C4-2B (cell line): ENCODE measurements around the gene PRKG1.
"Not testable (repeated sequence)": the region's sequence is repeated elsewhere in the genome, so short reads cannot be mapped to it uniquely, and the experiment has no call there.

Experiments
- H3K27ac ChIP-seq: fragments of 450-650 bp; 2 replicates; pipeline ENCODE4 v1.5.1; 2017
- ZFX ChIP-seq: fragments of 450-650 bp; IDR thresholded peaks from 2 replicates; pipeline ENCODE4 v1.6.1; 2017
- TF ChIP-seq, protein P1 (sequence below): fragments of 450-650 bp; conservative IDR thresholded peaks from 2 replicates; pipeline ENCODE4 v1.5.1; 2017; ENCODE audit warnings: mild to moderate bottlenecking

Gene PRKG1

DNA sequence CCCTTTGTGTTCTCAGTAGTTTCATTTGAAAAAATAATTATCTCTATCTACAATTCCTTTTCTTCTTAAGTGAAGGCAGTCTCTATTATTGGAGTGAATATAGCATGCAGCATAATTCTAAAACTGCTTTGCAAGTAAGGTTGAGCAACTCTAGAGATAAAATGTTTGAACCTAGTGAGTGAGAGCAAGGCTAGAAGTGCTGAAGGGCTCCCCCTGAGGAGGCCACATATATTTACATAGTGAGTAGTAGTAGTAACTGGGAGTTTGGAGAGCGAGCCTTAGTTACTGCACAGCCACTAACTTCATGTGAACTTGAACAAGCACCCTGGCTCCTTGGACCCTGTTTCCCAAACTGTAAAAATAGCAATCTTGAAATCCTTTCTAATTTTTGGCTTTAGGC lies 1098.3 kb downstream of the PRKG1 start:
- H3K27ac ChIP-seq, result no peak overlapping the region
- TF ChIP-seq, protein P1, sequence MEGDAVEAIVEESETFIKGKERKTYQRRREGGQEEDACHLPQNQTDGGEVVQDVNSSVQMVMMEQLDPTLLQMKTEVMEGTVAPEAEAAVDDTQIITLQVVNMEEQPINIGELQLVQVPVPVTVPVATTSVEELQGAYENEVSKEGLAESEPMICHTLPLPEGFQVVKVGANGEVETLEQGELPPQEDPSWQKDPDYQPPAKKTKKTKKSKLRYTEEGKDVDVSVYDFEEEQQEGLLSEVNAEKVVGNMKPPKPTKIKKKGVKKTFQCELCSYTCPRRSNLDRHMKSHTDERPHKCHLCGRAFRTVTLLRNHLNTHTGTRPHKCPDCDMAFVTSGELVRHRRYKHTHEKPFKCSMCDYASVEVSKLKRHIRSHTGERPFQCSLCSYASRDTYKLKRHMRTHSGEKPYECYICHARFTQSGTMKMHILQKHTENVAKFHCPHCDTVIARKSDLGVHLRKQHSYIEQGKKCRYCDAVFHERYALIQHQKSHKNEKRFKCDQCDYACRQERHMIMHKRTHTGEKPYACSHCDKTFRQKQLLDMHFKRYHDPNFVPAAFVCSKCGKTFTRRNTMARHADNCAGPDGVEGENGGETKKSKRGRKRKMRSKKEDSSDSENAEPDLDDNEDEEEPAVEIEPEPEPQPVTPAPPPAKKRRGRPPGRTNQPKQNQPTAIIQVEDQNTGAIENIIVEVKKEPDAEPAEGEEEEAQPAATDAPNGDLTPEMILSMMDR, result no peak; the same call in 1 of the 2 replicates
- TF ChIP-seq ZFX, result no peak

DNA sequence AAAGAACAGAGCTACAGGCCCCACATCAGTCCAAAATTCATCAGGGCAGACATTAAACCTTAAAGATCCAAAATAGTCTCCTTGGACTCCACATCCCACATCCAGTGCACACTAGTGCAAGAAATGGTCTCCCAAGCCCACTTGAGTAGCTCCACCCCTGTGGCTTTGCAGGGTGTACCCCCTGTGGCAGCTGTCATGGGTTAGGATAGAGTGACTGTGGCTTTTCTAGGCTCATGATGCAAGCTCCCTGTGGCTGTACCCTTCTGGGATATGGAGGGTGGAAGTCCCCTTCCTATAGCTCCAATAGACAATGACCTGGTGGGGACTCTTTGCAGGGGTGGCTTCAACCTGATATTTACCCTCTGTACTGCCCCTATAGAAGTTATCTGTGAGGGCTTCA lies 1111.0 kb downstream of the PRKG1 start:
- TF ChIP-seq ZFX, result no peak

DNA sequence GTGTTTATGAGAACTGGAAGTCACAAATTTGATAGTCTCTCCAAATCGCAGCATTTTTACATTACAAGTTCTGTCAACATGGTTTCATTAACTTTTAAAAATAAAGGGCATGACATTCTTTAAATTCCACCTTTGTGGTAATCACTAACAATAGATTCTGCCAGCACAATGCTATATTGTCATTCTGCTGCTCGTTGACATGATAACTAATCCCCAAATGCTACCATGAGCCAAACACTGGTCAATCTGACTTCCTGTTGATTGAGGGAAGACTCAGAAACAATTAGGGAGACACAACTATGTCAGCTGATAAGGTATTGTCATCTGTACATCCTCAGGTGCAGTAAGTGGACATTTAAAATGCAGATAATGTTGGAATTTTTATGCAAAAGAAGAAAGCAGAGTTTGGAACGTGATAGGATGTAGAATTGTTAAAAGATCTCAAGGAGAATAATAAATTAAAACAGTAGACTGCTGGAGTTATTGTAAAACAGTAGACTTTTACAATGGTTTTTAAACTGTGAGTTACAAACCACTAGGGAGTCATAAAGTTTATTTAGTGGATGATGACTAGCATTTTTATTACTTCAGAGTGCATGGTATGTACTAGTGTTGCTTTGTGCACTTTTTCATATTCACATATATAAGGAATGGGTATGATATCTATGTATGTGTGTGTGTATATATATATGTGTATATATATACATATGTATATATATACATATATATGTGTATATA lies 1113.4 kb downstream of the PRKG1 start:
- TF ChIP-seq ZFX, result no peak
- TF ChIP-seq, protein P1, result no peak
- no peak overlapping the region for H3K27ac ChIP-seq

More for the DNA sequence above, 1111.0 kb downstream of the PRKG1 start:
- no peak overlapping the region for H3K27ac ChIP-seq

DNA sequence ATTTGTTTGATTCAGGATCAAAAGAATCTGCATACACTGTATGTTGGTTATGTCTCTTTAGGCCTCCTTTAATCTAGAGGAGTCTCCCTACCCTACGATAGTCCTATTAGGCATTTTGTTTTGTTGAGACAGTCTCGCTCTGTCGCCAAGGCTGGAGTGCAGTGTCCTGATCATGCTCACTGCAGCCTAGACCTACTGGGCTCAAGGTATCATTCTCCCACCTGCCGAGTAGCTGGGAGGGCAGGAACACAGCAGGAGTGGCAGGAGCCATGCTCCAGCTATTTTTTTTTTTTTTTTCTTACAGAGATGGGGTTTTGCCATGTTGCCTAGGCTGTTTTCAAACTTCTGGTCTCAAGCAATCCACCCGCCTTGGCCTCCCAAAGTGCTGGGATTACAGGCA lies 1116.8 kb downstream of the PRKG1 start:
- TF ChIP-seq ZFX, result no peak
- TF ChIP-seq, protein P1, result no peak
- H3K27ac ChIP-seq, result no peak overlapping the region

DNA sequence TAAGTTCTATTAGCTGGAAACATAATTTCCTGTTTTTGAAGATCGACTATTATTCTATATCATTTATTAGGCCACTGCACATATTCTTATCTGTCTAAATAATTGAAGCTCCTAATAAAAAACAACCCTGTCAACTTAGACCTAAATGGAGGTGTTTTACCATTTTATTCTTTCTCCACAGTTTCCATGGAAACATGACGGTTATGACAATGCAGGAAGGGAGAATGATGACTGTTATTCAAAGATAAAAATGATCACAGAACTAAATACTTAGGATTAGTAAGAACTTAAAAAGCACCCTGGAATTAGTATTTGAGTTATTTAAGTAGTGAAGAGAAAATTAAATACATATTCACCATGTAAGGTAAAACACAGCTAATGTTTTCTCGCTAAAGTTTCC lies 1119.9 kb downstream of the PRKG1 start:
- no peak overlapping the region for H3K27ac ChIP-seq
- no peak for TF ChIP-seq ZFX
- TF ChIP-seq, protein P1, result no peak

DNA sequence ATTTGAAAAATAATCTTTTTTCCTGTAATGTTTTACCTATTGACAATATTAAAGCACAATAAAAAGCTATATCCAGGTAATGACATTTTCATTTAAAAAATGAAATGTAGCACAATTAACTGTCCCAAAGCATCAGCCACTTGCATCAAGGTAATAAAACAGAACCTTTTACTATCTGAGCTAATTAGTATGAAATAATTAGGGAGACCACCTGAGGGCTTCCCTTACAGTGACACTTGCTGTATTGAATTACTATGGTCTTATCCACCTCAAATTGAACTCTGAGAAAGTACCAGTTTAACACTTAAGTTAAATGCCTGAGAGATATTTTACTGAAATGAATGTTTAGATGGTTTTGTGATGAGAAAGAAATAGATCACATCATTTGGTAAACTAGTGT lies 1120.4 kb downstream of the PRKG1 start:
- H3K27ac ChIP-seq, result no peak overlapping the region
- TF ChIP-seq, protein P1, result no peak
- no peak for TF ChIP-seq ZFX

DNA sequence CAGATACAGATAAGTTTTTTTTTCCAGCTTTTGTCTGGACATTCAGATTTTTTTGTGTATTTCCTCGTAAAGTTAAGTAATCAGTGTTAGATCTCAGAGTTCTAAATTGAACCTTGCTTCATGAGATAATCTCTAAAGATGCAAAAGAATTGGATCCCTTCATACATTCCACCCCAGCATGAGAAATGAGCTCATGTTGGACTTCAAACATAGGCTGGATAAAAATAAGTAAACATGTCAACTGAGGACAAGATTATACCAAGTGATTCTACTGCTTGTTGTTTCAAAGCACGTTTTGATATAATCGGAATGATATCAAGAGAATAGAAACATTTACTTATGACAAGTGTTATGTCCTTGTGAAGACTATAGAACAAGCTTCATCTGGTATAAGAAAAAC lies 1122.8 kb downstream of the PRKG1 start:
- H3K27ac ChIP-seq, result no peak overlapping the region
- no peak for TF ChIP-seq ZFX
- TF ChIP-seq, protein P1, result no peak

DNA sequence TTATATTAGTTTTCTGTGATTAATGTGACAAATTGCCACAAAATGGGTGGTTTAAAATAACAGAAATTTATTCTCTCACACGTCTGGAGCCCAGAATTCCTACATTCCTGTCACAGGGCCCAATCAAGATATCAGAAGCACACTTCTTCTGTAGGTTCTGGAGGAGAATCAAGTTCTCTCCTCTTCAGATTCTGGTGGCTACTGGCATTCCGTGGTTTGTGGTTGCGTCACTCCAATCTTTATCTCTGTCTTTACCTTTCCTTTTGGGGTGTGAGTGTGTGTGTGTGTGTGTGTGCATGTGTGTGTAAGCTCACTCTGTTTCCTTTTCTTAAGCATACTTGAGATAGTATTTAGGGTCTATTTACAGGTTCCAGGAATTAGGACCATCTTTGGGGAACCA lies 1124.3 kb downstream of the PRKG1 start:
- no peak for TF ChIP-seq ZFX
- TF ChIP-seq, protein P1, result no peak
- no peak overlapping the region for H3K27ac ChIP-seq

DNA sequence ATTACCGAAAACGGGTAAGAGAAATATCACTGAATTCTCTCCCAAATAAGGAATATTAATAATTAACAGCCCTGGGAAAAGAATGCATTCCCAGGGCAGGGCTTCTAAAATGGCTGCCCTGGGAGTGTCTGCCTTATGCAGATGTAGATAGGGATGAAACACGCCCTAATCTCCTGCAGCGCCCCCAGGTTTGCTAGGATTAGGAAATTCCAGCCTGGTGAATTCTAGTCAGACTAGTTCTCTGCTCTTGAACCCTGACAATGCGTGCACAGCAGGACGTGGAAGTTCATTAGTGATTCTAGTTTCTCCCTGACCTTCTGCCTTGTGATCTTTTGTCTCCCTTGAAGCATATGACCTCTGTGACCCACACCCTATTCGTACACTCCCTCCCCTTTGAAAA lies 1130.6 kb downstream of the PRKG1 start:
- not testable (repeated sequence) for H3K27ac ChIP-seq
